HepG2 (cell line): ENCODE data around the gene CDA. TPM values are rescaled to one million over a fixed set of nuclear protein-coding genes. Genes with fewer than 3 reads are reported as not detected.

Experiments used
- ATF4 ChIP-seq, 2 experiments: fragments of 450-650 bp in 1 of 2; sonication (generic) in 1 of 2; formaldehyde crosslinking; IDR thresholded peaks; 2 replicates each; pipeline versions ENCODE4 v1.5.0 to v1.8.0; 2020 to 2022; ENCODE audit warnings: mild to moderate bottlenecking in 1 of 2, missing genetic modification reagents in 1 of 2
- ATF7-NPFF ChIP-seq: sonication (generic); formaldehyde crosslinking; IDR thresholded peaks from 2 replicates; pipeline ENCODE4 v1.8.1; 2023; ENCODE audit warnings: mild to moderate bottlenecking, low read depth, missing genetic modification reagents, moderate library complexity
- CREB1 ChIP-seq, 2 experiments: fragments of 450-650 bp in 1 of 2; IDR thresholded peaks; 2 replicates each; pipeline ENCODE4 v1.6.1; 2016 to 2017; ENCODE audit warnings: control low read depth in 1 of 2, mild to moderate bottlenecking in 1 of 2, missing compliant biosample characterization in 1 of 2, missing genetic modification characterization in 1 of 2
- FOSL2 ChIP-seq: sonication (generic); formaldehyde crosslinking; IDR thresholded peaks from 2 replicates; pipeline ENCODE4 v1.4.0; 2020; ENCODE audit warnings: missing genetic modification reagents
- HDAC1 ChIP-seq: sonication (generic); formaldehyde crosslinking; IDR thresholded peaks from 2 replicates; pipeline ENCODE4 v1.5.1; 2020; ENCODE audit warnings: mild to moderate bottlenecking, missing genetic modification reagents
- MYPOP ChIP-seq: sonication (generic); formaldehyde crosslinking; IDR thresholded peaks from 2 replicates; pipeline ENCODE4 v1.8.1; 2023; ENCODE audit warnings: mild to moderate bottlenecking, moderate library complexity, missing genetic modification reagents
- NFATC3 ChIP-seq: sonication (generic); formaldehyde crosslinking; IDR thresholded peaks from 2 replicates; pipeline ENCODE4 v1.5.1; 2020; ENCODE audit warnings: mild to moderate bottlenecking, missing genetic modification reagents
- PBX2 ChIP-seq: IDR thresholded peaks from 2 replicates; pipeline ENCODE4 v1.6.1; 2016; ENCODE audit warnings: control low read depth
- SMAD3 ChIP-seq: sonication (generic); formaldehyde crosslinking; IDR thresholded peaks from 2 replicates; pipeline ENCODE4 v1.4.0; 2020; ENCODE audit warnings: missing genetic modification reagents
- TERF1 ChIP-seq: sonication (generic); formaldehyde crosslinking; IDR thresholded peaks from 2 replicates; pipeline ENCODE4 v1.8.0; 2022; ENCODE audit warnings: mild to moderate bottlenecking, missing genetic modification reagents, moderate library complexity
- UBTF ChIP-seq: sonication (generic); formaldehyde crosslinking; IDR thresholded peaks from 2 replicates; pipeline ENCODE4 v1.4.0; 2020; ENCODE audit warnings: mild to moderate bottlenecking, missing genetic modification reagents
- ZC3H4 ChIP-seq: sonication (generic); formaldehyde crosslinking; IDR thresholded peaks from 2 replicates; pipeline ENCODE4 v1.4.0; 2020; ENCODE audit warnings: missing genetic modification reagents, borderline replicate concordance
- ZNF280D ChIP-seq: sonication (generic); formaldehyde crosslinking; IDR thresholded peaks from 2 replicates; pipeline ENCODE4 v1.5.1; 2020; ENCODE audit warnings: mild to moderate bottlenecking, missing genetic modification reagents
- ZNF383 ChIP-seq: sonication (generic); formaldehyde crosslinking; IDR thresholded peaks from 2 replicates; pipeline ENCODE4 v1.4.0; 2020; ENCODE audit warnings: missing genetic modification reagents, mild to moderate bottlenecking, borderline replicate concordance
- ZNF513 ChIP-seq: sonication (generic); formaldehyde crosslinking; conservative IDR thresholded peaks from 2 replicates; pipeline ENCODE4 v1.5.0; 2020; ENCODE audit warnings: missing genetic modification reagents
- ZNF556 ChIP-seq: sonication (generic); formaldehyde crosslinking; IDR thresholded peaks from 2 replicates; pipeline ENCODE4 v1.4.0; 2020; ENCODE audit warnings: mild to moderate bottlenecking, missing genetic modification reagents, borderline replicate concordance
- ZNF629 ChIP-seq: sonication (generic); formaldehyde crosslinking; conservative IDR thresholded peaks from 2 replicates; pipeline ENCODE4 v1.5.0; 2020; ENCODE audit warnings: missing genetic modification reagents
- polyA plus RNA-seq, 8 experiments: library from polyadenylated mRNA; depleted of rRNA in 3 of 8; stranded (reverse) in 7 of 8; unstranded in 1 of 8; fragments of >200 nt; fragmentation: Illumina TruSeq in 4 of 8; extraction: Trizol in 4 of 8; gene quantifications; 2 replicates each; pipeline versions ENCODE4 v1.2.1 to v1.2.3, GENCODE V29; 2011 to 2016; ENCODE audit warnings: low read depth in 4 of 8, missing spikeins in 1 of 8, mixed read lengths in 1 of 8; ENCODE audit not compliant: insufficient read depth in 1 of 8
- total RNA-seq, 5 experiments: library from RNA; depleted of rRNA; stranded (reverse); fragments of >200 nt; fragmentation: Illumina TruSeq; extraction: Trizol; gene quantifications; 2 replicates each; pipeline ENCODE4 v1.2.3, GENCODE V29; 2016; ENCODE audit warnings: low read depth in 1 of 5

CDA gene
- total and polyA plus RNA-seq, 2 of the 13 experiments (the other 11 are each of a cell fraction or from before 2014, with no cell fraction given) = 0.66 to 2.1 TPM

GRCh38 chr1:20588634-20589225 is at the start of gene CDA (continued):
- TF ChIP-seq PBX2 (CRISPR knock-in tag) (no peak), CREB1 (IDR thresholded peaks at IDR 0.05) (no peak), CREB1 (CRISPR knock-in tag; IDR thresholded peaks at IDR 0.05) (peak; percentile 46), ZNF556 (no peak), ATF4 (CRISPR knock-in tag; IDR thresholded peaks at IDR 0.05) (0 out of 4 replicates have a peak, but pooled peaks of 1 of the 2 experiments have one; percentile 21), HDAC1 (CRISPR knock-in tag) (no peak), ZNF629 (CRISPR knock-in tag) (no peak), UBTF (0 out of 2 replicates have a peak, but pooled peaks have one; percentile 19), ZC3H4 (CRISPR knock-in tag) (no peak), MYPOP (CRISPR knock-in tag) (no peak), FOSL2 (no peak), ZNF383 (CRISPR knock-in tag) (peak; percentile 50; the same call in 1 of the 2 replicates), NFATC3 (CRISPR knock-in tag) (no peak), SMAD3 (no peak), ZNF513 (CRISPR knock-in tag) (no peak), ZNF280D (CRISPR knock-in tag) (0 out of 2 replicates have a peak, but pooled peaks have one; percentile 22), ATF7-NPFF (CRISPR knock-in tag) (no peak), TERF1 (CRISPR knock-in tag) (no peak)
